Peyer's patch (tissue), 4 donors: ENCODE data around the gene FAM180B.

Experiments
- POLR2A ChIP-seq, 2 donors: fragments of 450-650 bp; IDR thresholded peaks; one replicate each; pipeline ENCODE4 v1.5.1; 2017; ENCODE audit warnings: antibody characterized with exemption in 2 of 2, mild to moderate bottlenecking in 2 of 2, moderate library complexity in 2 of 2
- TF ChIP-seq, protein P1 (sequence below), 6 experiments: fragments of 450-650 bp in 4 of 6; fragments of 200-600 bp in 2 of 6; sonication (generic) in 1 of 6; IDR thresholded peaks; one replicate each; pipeline ENCODE4 v1.5.1; 2017 to 2019; ENCODE audit warnings: antibody characterized with exemption in 6 of 6, mild to moderate bottlenecking in 3 of 6, moderate library complexity in 1 of 6

DNA sequence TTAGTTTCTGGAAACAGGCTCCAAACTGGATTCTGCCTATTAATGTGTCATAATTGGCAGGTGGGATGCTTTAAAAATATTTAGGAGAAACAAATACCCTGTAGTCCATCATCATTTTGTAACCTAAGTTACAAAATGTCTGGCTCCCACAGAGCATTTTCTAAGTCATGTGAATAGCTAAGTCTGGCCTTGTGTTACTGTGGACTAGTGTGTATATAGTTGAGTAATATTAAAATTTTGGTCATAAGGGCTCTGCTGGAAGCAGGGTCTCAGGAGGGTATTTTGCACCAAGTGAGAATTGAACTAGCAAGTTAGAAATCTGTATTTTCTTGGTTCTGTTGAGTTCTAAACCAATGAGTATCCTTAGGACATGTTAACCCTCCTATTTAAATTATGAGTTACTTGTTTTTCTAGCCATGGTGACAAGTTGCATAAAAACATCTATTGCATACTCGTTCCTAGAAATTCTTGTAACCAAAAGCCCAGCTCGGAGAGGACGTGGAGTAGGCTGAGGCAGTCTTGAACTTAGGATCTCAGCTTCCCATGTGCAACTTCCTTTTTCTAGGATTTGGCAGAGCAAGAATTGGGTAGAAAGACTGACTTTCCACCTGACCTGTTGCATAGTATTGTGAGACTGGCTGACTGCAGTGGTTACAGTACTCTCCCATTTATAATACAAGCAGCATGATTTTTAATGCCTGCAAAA, 15.7 kb upstream of the FAM180B start:
- TF ChIP-seq, protein P1, sequence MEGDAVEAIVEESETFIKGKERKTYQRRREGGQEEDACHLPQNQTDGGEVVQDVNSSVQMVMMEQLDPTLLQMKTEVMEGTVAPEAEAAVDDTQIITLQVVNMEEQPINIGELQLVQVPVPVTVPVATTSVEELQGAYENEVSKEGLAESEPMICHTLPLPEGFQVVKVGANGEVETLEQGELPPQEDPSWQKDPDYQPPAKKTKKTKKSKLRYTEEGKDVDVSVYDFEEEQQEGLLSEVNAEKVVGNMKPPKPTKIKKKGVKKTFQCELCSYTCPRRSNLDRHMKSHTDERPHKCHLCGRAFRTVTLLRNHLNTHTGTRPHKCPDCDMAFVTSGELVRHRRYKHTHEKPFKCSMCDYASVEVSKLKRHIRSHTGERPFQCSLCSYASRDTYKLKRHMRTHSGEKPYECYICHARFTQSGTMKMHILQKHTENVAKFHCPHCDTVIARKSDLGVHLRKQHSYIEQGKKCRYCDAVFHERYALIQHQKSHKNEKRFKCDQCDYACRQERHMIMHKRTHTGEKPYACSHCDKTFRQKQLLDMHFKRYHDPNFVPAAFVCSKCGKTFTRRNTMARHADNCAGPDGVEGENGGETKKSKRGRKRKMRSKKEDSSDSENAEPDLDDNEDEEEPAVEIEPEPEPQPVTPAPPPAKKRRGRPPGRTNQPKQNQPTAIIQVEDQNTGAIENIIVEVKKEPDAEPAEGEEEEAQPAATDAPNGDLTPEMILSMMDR (IDR thresholded peaks at IDR 0.05) = no peak
- no peak for TF ChIP-seq POLR2A (IDR thresholded peaks at IDR 0.05)
